HuH-7 (cell line): ENCODE data around the gene TSHZ2.

Experiments used
- DNase-seq: peaks from one replicate; pipeline ENCODE4 v3.0.0; 2011; ENCODE audit warnings: low spot score

The TSHZ2 gene

GRCh38 chr20:53247468-53248103, 275.4 kb downstream of the TSHZ2 start:
- DNase-seq: no peak

GRCh38 chr20:53250456-53250855, 278.3 kb downstream of the TSHZ2 start:
- no peak for DNase-seq

GRCh38 chr20:53252002-53252401, 279.8 kb downstream of the TSHZ2 start:
- DNase-seq: no peak

GRCh38 chr20:53253668-53254067, 281.5 kb downstream of the TSHZ2 start:
- DNase-seq: no peak

GRCh38 chr20:53255102-53255710, 283.0 kb downstream of the TSHZ2 start:
- DNase-seq: no peak

- DNase-seq: peak; percentile 25
These were observed 286.6 kb downstream of the TSHZ2 start for GRCh38 chr20:53258741-53259140.

GRCh38 chr20:53260168-53260567, 288.0 kb downstream of the TSHZ2 start:
- DNase-seq: no peak

- no peak for DNase-seq
These were observed 288.4 kb downstream of the TSHZ2 start for GRCh38 chr20:53260591-53260990.

GRCh38 chr20:53262365-53262764, 290.2 kb downstream of the TSHZ2 start:
- no peak for DNase-seq

GRCh38 chr20:53263554-53264438, 291.6 kb downstream of the TSHZ2 start:
- DNase-seq: no peak

GRCh38 chr20:53264604-53265003, 292.4 kb downstream of the TSHZ2 start:
- no peak for DNase-seq

- no peak for DNase-seq
These were observed 293.2 kb downstream of the TSHZ2 start for GRCh38 chr20:53265304-53265875.

GRCh38 chr20:53269380-53269779, 297.2 kb downstream of the TSHZ2 start:
- no peak for DNase-seq

- no peak for DNase-seq
These were observed 298.7 kb downstream of the TSHZ2 start for GRCh38 chr20:53270792-53271375.

- no peak for DNase-seq
These were observed 302.2 kb downstream of the TSHZ2 start for GRCh38 chr20:53274365-53274764.

- DNase-seq: no peak
These were observed 302.6 kb downstream of the TSHZ2 start for GRCh38 chr20:53274807-53275206.

GRCh38 chr20:53276143-53276542, 304.0 kb downstream of the TSHZ2 start:
- no peak for DNase-seq

GRCh38 chr20:53278555-53278954, 306.4 kb downstream of the TSHZ2 start:
- no peak for DNase-seq

GRCh38 chr20:53279735-53280134, 307.6 kb downstream of the TSHZ2 start:
- DNase-seq: no peak

GRCh38 chr20:53281557-53282117, 309.5 kb downstream of the TSHZ2 start:
- no peak for DNase-seq

- DNase-seq: no peak
These were observed 310.2 kb downstream of the TSHZ2 start for GRCh38 chr20:53282217-53282955.
